OCI-M1 (cell line): ENCODE data around the gene SMU1.

Experiments used
- DNase-seq: peaks from one replicate; lab custom pipeline; 2025; lab: John Stamatoyannopoulos, UW

Gene SMU1

GRCh38 chr9:33044677-33045282 is 31.7 kb downstream of the SMU1 start:
- no peak for DNase-seq

GRCh38 chr9:33044162-33044673 is 32.3 kb downstream of the SMU1 start:
- peak; percentile 85 for DNase-seq

- no peak for DNase-seq
These were observed 32.8 kb downstream of the SMU1 start for GRCh38 chr9:33043671-33044070.

- no peak for DNase-seq
These were observed 34.0 kb downstream of the SMU1 start for GRCh38 chr9:33042473-33042872.

- peak; percentile 64 for DNase-seq
These were observed 34.9 kb downstream of the SMU1 start for GRCh38 chr9:33041432-33042188.

GRCh38 chr9:33040792-33041431 is 35.6 kb downstream of the SMU1 start:
- no peak for DNase-seq

- no peak for DNase-seq
These were observed 43.6 kb downstream of the SMU1 start for GRCh38 chr9:33032865-33033264.

- no peak for DNase-seq
These were observed 44.2 kb downstream of the SMU1 start for GRCh38 chr9:33032292-33032691.

GRCh38 chr9:33030285-33030684 is 46.2 kb downstream of the SMU1 start:
- DNase-seq = no peak

- DNase-seq = no peak
These were observed 47.2 kb downstream of the SMU1 start for GRCh38 chr9:33029231-33029786.

- peak; percentile 93 for DNase-seq
These were observed 50.7 kb downstream of the SMU1 start for GRCh38 chr9:33025572-33026342.

- DNase-seq = peak; percentile 96
These were observed 51.4 kb downstream of the SMU1 start, which contains the start of gene DNAJA1 for GRCh38 chr9:33024966-33025571. TSS of gene DNAJA1 (plus strand) at chr9:33025273. CDS start at chr9:33026485, 1,212 bp downstream.

GRCh38 chr9:33024126-33024965 is 52.1 kb downstream of the SMU1 start:
- DNase-seq = peak; percentile 66

GRCh38 chr9:33023661-33024060 is 52.8 kb downstream of the SMU1 start:
- no peak for DNase-seq

- DNase-seq = no peak
These were observed 53.7 kb downstream of the SMU1 start for GRCh38 chr9:33022755-33023154.

- no peak for DNase-seq
These were observed 54.2 kb downstream of the SMU1 start for GRCh38 chr9:33022303-33022702.

- DNase-seq = no peak
These were observed 56.7 kb downstream of the SMU1 start for GRCh38 chr9:33019797-33020196.

GRCh38 chr9:33017283-33018041 is 59.0 kb downstream of the SMU1 start:
- no peak for DNase-seq

- no peak for DNase-seq
These were observed 61.8 kb downstream of the SMU1 start for GRCh38 chr9:33014665-33015014.
